HepG2 (cell line): ENCODE results near the gene PLA2G4B. TPM values are rescaled to one million over a fixed set of nuclear protein-coding genes. Genes with fewer than 3 reads are reported as not detected.
A peak's percentile ranks its signal among the peaks of the same experiment; 100 is the strongest.

Experiments
- ATAC-seq: fragments of 200-7000 bp; cut with Tn5 transposase; 3 replicates; pipeline ENCODE4 v1.9.1; 2020; ENCODE audit warnings: mild to moderate bottlenecking, moderate library complexity
- BruUV-seq: library from RNA; stranded (reverse); fragments of 400-500 nt; replicated peaks from 2 replicates; lab custom pipeline; 2021; lab: Mats Ljungman, UMichigan
- CTCF ChIA-PET: fragments of 300-600 bp; formaldehyde crosslinking; extraction: SDS; loops from one replicate; lab custom pipeline; 2021; ENCODE audit warnings: low total read pairs, inconsistent platforms, low intra/inter-chr PET ratio; lab: Yijun Ruan, JAX
- POLR2A ChIA-PET: fragments of 350-600 bp; sonication (Branson Sonifier 250); formaldehyde crosslinking; loops from one replicate; lab custom pipeline; 2020; ENCODE audit warnings: antibody characterized with exemption, inconsistent platforms; lab: Yijun Ruan, JAX
- DNase-seq: peaks from one replicate; pipeline ENCODE4 v3.0.0-alpha.2; 2015; ENCODE audit warnings: low spot score
- FAIRE-seq: peaks from 3 replicates; lab custom pipeline; 2011; peaks lifted over from hg19 to GRCh38; lab: Jason Lieb, UNC
- H2AFZ ChIP-seq: one replicate; pipeline ENCODE4 v1.6.1; 2011; ENCODE audit warnings: low read length, inconsistent platforms
- H3K27ac ChIP-seq: fragments of 300-600 bp; 3 replicates; pipeline ENCODE4 v1.8.0; 2011; ENCODE audit warnings: mixed run types, mild to moderate bottlenecking, mixed read lengths, low read length, inconsistent platforms; ENCODE audit not compliant: insufficient read depth; ENCODE audit errors: extremely low read length
- H3K27me3 ChIP-seq, 2 experiments: fragments of 200-600 bp in 1 of 2; 2 replicates in 1 of 2; 3 replicates in 1 of 2; pipeline versions ENCODE4 v1.6.0 to v1.8.0; 2011; ENCODE audit warnings: low read length in 2 of 2, mild to moderate bottlenecking in 2 of 2, moderate library complexity in 2 of 2, inconsistent platforms in 1 of 2; ENCODE audit not compliant: insufficient read depth in 2 of 2, control insufficient read depth in 1 of 2
- H3K36me3 ChIP-seq, 2 experiments: fragments of 200-600 bp in 1 of 2; replicated peaks in 1 of 2; 2 replicates in 1 of 2; 3 replicates in 1 of 2; pipeline versions ENCODE4 v1.5.1 to v1.8.0; 2011; ENCODE audit warnings: low read length in 2 of 2, inconsistent platforms in 1 of 2; ENCODE audit not compliant: insufficient read depth in 2 of 2, control insufficient read depth in 1 of 2
- H3K4me1 ChIP-seq: 2 replicates; pipeline ENCODE4 v1.5.1; 2012; ENCODE audit warnings: low read length, inconsistent platforms; ENCODE audit not compliant: insufficient read depth
- H3K4me2 ChIP-seq: 2 replicates; pipeline ENCODE4 v1.6.0; 2011; ENCODE audit warnings: low read depth, low read length, inconsistent platforms
- H3K4me3 ChIP-seq, 3 experiments: fragments of 200-600 bp in 1 of 3; sonication (generic), shearing (Covaris generic) in 1 of 3; replicated peaks in 1 of 3; 2 replicates each; pipeline ENCODE4 v1.5.1; 2011 to 2016; ENCODE audit warnings: low read length in 3 of 3, inconsistent platforms in 2 of 3, low read depth in 2 of 3, mild to moderate bottlenecking in 2 of 3, control low read depth in 1 of 3, mixed read lengths in 1 of 3; ENCODE audit not compliant: insufficient read depth in 1 of 3
- H3K79me2 ChIP-seq: one replicate; pipeline ENCODE4 v1.6.1; 2011; ENCODE audit warnings: low read length, inconsistent platforms; ENCODE audit not compliant: insufficient read depth
- H3K9ac ChIP-seq: 2 replicates; pipeline ENCODE4 v1.6.0; 2011; ENCODE audit warnings: mild to moderate bottlenecking, low read depth, low read length, inconsistent platforms; ENCODE audit not compliant: insufficient read depth
- H3K9me3 ChIP-seq: 2 replicates; pipeline ENCODE4 v1.5.1; 2012; ENCODE audit warnings: mild to moderate bottlenecking, low read length
- H4K20me1 ChIP-seq: 2 replicates; pipeline ENCODE4 v1.6.0; 2011; ENCODE audit warnings: inconsistent platforms, mild to moderate bottlenecking, low read length, moderate library complexity; ENCODE audit not compliant: insufficient read depth
- IKZF4 ChIP-seq: sonication (generic); formaldehyde crosslinking; IDR thresholded peaks from 2 replicates; pipeline ENCODE4 v1.5.1; 2020; ENCODE audit warnings: borderline replicate concordance, mild to moderate bottlenecking, low read depth, missing genetic modification reagents; ENCODE audit errors: not compliant biosample characterization
- MEIS2 ChIP-seq: sonication (generic); formaldehyde crosslinking; IDR thresholded peaks from 2 replicates; pipeline ENCODE4 v1.9.0; 2021; ENCODE audit warnings: mild to moderate bottlenecking, missing genetic modification reagents
- NFYB ChIP-seq: sonication (generic); formaldehyde crosslinking; IDR thresholded peaks from 2 replicates; pipeline ENCODE4 v1.4.0; 2020; ENCODE audit warnings: missing genetic modification reagents
- NR2F6 ChIP-seq, 2 experiments: IDR thresholded peaks; 2 replicates each; pipeline ENCODE4 v1.6.1; 2016; ENCODE audit warnings: antibody characterized with exemption in 1 of 2, mild to moderate bottlenecking in 1 of 2
- RAD21 ChIP-seq: fragments of 450-650 bp; formaldehyde crosslinking; IDR thresholded peaks from 2 replicates; pipeline ENCODE4 v1.5.0; 2020; ENCODE audit warnings: mild to moderate bottlenecking
- SNAPC2 ChIP-seq: sonication (generic); formaldehyde crosslinking; IDR thresholded peaks from 2 replicates; pipeline ENCODE4 v1.8.1; 2022; ENCODE audit warnings: mild to moderate bottlenecking, missing genetic modification reagents
- ZSCAN29 ChIP-seq: sonication (generic); formaldehyde crosslinking; conservative IDR thresholded peaks from 2 replicates; pipeline ENCODE4 v1.4.0; 2020; ENCODE audit warnings: mild to moderate bottlenecking, missing genetic modification reagents
- WGBS: methylation state at CpG from one replicate; pipeline ENCODE4 v1.1.6; 2017; ENCODE audit warnings: low lambda C conversion rate; 5-methylcytosine and 5-hydroxymethylcytosine counted together
- in situ Hi-C: cut with HindIII; loops from 2 replicates; pipeline ENCODE4 v1.10.0; 2017; ENCODE audit warnings: low pct_unique_long_range_greater_than_20kb; ENCODE audit not compliant: extremely low pct_ligation_motif_present
- intact Hi-C: fragments of 100-400 bp; cut with micrococcal nuclease; formaldehyde crosslinking; loops from one replicate; pipeline ENCODE4 v1.10.0; 2022; ENCODE audit not compliant: unreplicated experiment
- polyA plus RNA-seq, 8 experiments: library from polyadenylated mRNA; depleted of rRNA in 3 of 8; stranded (reverse) in 7 of 8; unstranded in 1 of 8; fragments of >200 nt; fragmentation: Illumina TruSeq in 4 of 8; extraction: Trizol in 4 of 8; gene quantifications; 2 replicates each; pipeline versions ENCODE4 v1.2.1 to v1.2.3, GENCODE V29; 2011 to 2016; ENCODE audit warnings: low read depth in 4 of 8, missing spikeins in 1 of 8, mixed read lengths in 1 of 8; ENCODE audit not compliant: insufficient read depth in 1 of 8
- total RNA-seq, 5 experiments: library from RNA; depleted of rRNA; stranded (reverse); fragments of >200 nt; fragmentation: Illumina TruSeq; extraction: Trizol; gene quantifications; 2 replicates each; pipeline ENCODE4 v1.2.3, GENCODE V29; 2016; ENCODE audit warnings: low read depth in 1 of 5
- TF ChIP-seq, protein P1 (sequence below): sonication (generic); formaldehyde crosslinking; IDR thresholded peaks from 2 replicates; pipeline ENCODE4 v1.9.0; 2021; ENCODE audit warnings: missing genetic modification reagents, borderline replicate concordance
- TF ChIP-seq, protein P2 (sequence below): sonication (generic); formaldehyde crosslinking; conservative IDR thresholded peaks from 2 replicates; pipeline ENCODE4 v1.4.0; 2020; ENCODE audit warnings: mild to moderate bottlenecking, missing genetic modification reagents, moderate library complexity
- TF ChIP-seq, protein P3 (sequence below): IDR thresholded peaks from 2 replicates; pipeline ENCODE4 v1.6.1; 2016; ENCODE audit warnings: low read depth

The PLA2G4B gene
- total and polyA plus RNA-seq, 2 of the 13 experiments (the other 11 are each of a cell fraction or from before 2014, with no cell fraction given), result 5.1 to 8.0 TPM

DNA sequence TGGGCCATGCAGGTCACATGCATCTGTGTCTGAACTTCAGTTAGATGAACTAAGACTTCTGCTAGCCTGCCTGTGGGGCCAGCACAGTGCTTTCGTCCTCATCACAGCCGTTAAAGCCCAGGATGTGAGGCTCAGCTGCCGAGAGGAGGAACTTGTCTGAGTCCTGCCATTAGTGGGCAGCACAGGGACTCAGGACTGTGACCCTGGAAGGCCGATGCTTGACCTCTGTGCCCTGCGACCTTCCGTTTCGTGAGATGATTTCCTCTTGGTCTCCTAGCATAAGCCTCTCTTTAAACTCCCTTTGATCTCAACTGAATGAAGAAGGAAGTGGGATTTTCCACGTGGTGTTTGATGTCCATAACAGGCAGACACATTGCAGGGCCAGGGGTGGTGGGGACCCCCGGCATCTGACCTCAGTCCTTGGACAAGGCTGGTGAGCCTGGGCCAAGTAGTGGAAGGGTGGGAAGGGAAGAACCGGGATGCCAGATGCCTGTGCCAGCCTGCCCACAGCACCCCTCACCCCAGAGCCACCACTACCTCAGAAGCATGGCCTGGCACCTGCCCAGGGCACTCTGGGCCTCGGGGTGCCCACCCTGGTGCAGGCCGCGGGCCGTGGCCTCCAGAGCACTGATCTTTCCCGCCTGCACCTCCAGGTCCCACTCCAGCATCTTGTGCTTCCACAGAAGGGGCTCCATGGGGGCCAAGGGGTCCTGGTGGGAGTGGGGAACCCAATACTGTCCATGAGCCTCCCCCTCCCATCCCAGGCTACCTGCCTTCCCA, 21.6 kb downstream of the PLA2G4B start:
- CTCF ChIA-PET, result interaction anchor here (1.5 kb wide), 1 partner anchor 44 kb away, joined by 7 read pairs; no protein-coding TSS in a partner anchor
- H3K9me3 ChIP-seq, result no peaks in the 10 kb centered on the region
- H4K20me1 ChIP-seq, result no peaks in the 10 kb centered on the region
- no peak overlapping the region for H2AFZ ChIP-seq
- POLR2A ChIA-PET, result no interaction called here
- H3K79me2 ChIP-seq, result no peaks in the 10 kb centered on the region
- no peak overlapping the region for H3K27ac ChIP-seq
- peak overlapping the region; percentile 46 for H3K4me2 ChIP-seq
- DNase-seq (peak; percentile 48), FAIRE-seq (peak; percentile 84), ATAC-seq (peak; percentile 68)
- in situ Hi-C loops, result no loop called here
- no TSS peak for BruUV-seq
- peaks cover 11 to 51% of the 10 kb centered on the region in 2 experiments; a peak in 4 of 5 replicates for H3K27me3 ChIP-seq
- H3K9ac ChIP-seq, result no peak overlapping the region
- H3K36me3 ChIP-seq, result no peaks in the 10 kb centered on the region
- 0% methylated on average over 5 of the region's 15 CpGs for WGBS
- peak overlapping the region in 1 of 3 experiments; percentile 15; a peak in 1 of 6 replicates for H3K4me3 ChIP-seq
- peaks cover 45% of the 10 kb centered on the region for H3K4me1 ChIP-seq
- intact Hi-C loops, result no loop called here
- TF ChIP-seq MEIS2 (no peak), ZSCAN29 (CRISPR knock-in tag) (no peak), RAD21 (CRISPR knock-in tag) (0 out of 2 replicates have a peak, but pooled peaks have one; percentile 21), NFYB (CRISPR knock-in tag) (no peak), NR2F6 (IDR thresholded peaks at IDR 0.05) (peak; percentile 97), NR2F6 (CRISPR knock-in tag; IDR thresholded peaks at IDR 0.05) (peak; percentile 98), SNAPC2 (CRISPR knock-in tag) (no peak), IKZF4 (no peak)
- TF ChIP-seq, protein P1, sequence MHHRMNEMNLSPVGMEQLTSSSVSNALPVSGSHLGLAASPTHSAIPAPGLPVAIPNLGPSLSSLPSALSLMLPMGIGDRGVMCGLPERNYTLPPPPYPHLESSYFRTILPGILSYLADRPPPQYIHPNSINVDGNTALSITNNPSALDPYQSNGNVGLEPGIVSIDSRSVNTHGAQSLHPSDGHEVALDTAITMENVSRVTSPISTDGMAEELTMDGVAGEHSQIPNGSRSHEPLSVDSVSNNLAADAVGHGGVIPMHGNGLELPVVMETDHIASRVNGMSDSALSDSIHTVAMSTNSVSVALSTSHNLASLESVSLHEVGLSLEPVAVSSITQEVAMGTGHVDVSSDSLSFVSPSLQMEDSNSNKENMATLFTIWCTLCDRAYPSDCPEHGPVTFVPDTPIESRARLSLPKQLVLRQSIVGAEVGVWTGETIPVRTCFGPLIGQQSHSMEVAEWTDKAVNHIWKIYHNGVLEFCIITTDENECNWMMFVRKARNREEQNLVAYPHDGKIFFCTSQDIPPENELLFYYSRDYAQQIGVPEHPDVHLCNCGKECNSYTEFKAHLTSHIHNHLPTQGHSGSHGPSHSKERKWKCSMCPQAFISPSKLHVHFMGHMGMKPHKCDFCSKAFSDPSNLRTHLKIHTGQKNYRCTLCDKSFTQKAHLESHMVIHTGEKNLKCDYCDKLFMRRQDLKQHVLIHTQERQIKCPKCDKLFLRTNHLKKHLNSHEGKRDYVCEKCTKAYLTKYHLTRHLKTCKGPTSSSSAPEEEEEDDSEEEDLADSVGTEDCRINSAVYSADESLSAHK (CRISPR knock-in tag), result no peak
- TF ChIP-seq, protein P2, sequence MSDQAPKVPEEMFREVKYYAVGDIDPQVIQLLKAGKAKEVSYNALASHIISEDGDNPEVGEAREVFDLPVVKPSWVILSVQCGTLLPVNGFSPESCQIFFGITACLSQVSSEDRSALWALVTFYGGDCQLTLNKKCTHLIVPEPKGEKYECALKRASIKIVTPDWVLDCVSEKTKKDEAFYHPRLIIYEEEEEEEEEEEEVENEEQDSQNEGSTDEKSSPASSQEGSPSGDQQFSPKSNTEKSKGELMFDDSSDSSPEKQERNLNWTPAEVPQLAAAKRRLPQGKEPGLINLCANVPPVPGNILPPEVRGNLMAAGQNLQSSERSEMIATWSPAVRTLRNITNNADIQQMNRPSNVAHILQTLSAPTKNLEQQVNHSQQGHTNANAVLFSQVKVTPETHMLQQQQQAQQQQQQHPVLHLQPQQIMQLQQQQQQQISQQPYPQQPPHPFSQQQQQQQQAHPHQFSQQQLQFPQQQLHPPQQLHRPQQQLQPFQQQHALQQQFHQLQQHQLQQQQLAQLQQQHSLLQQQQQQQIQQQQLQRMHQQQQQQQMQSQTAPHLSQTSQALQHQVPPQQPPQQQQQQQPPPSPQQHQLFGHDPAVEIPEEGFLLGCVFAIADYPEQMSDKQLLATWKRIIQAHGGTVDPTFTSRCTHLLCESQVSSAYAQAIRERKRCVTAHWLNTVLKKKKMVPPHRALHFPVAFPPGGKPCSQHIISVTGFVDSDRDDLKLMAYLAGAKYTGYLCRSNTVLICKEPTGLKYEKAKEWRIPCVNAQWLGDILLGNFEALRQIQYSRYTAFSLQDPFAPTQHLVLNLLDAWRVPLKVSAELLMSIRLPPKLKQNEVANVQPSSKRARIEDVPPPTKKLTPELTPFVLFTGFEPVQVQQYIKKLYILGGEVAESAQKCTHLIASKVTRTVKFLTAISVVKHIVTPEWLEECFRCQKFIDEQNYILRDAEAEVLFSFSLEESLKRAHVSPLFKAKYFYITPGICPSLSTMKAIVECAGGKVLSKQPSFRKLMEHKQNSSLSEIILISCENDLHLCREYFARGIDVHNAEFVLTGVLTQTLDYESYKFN (CRISPR knock-in tag), result peak; percentile 34; the same call in 1 of the 2 replicates
- TF ChIP-seq, protein P3, sequence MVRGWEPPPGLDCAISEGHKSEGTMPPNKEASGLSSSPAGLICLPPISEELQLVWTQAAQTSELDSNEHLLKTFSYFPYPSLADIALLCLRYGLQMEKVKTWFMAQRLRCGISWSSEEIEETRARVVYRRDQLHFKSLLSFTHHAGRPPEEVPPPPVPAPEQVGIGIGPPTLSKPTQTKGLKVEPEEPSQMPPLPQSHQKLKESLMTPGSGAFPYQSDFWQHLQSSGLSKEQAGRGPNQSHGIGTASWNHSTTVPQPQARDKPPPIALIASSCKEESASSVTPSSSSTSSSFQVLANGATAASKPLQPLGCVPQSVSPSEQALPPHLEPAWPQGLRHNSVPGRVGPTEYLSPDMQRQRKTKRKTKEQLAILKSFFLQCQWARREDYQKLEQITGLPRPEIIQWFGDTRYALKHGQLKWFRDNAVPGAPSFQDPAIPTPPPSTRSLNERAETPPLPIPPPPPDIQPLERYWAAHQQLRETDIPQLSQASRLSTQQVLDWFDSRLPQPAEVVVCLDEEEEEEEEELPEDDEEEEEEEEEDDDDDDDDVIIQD (CRISPR knock-in tag), result peak; percentile 52; the same call in 1 of the 2 replicates
